Peyer's patch (tissue), 4 donors: ENCODE results near the gene THSD7A. TPM values are rescaled to one million over a fixed set of nuclear protein-coding genes. Genes with fewer than 3 reads are reported as not detected.

ENCODE experiments used
- DNase-seq, 3 donors: peaks; one replicate each; pipeline ENCODE4 v3.0.0-alpha.2; 2017 to 2019
- H3K27ac ChIP-seq, 4 donors: fragments of 200-600 bp; sonication (generic); one replicate each; pipeline ENCODE4 v1.5.1; 2016 to 2019
- H3K27me3 ChIP-seq, 2 donors: fragments of 200-600 bp; sonication (generic); one replicate each; pipeline ENCODE4 v1.5.1; 2019
- H3K36me3 ChIP-seq, 3 donors: fragments of 200-600 bp; sonication (generic); one replicate each; pipeline ENCODE4 v1.5.1; 2016 to 2019
- H3K4me1 ChIP-seq, 4 donors: fragments of 200-600 bp; sonication (generic); one replicate each; pipeline ENCODE4 v1.5.1; 2016 to 2019
- H3K4me3 ChIP-seq, 4 donors: fragments of 200-600 bp; sonication (generic); 1 replicate in 3 of 4; 2 replicates in 1 of 4; pipeline ENCODE4 v1.5.1; 2016 to 2019; ENCODE audit warnings: mild to moderate bottlenecking in 1 of 4
- H3K9me3 ChIP-seq, 4 donors: fragments of 200-600 bp; sonication (generic); one replicate each; pipeline ENCODE4 v1.5.1; 2016 to 2019; ENCODE audit warnings: mild to moderate bottlenecking in 1 of 4
- CTCF ChIP-seq, 6 experiments: fragments of 450-650 bp in 4 of 6; fragments of 200-600 bp in 2 of 6; sonication (generic) in 1 of 6; IDR thresholded peaks; one replicate each; pipeline ENCODE4 v1.5.1; 2017 to 2019; ENCODE audit warnings: antibody characterized with exemption in 6 of 6, mild to moderate bottlenecking in 3 of 6, moderate library complexity in 1 of 6
- POLR2A ChIP-seq, 2 donors: fragments of 450-650 bp; IDR thresholded peaks; one replicate each; pipeline ENCODE4 v1.5.1; 2017; ENCODE audit warnings: antibody characterized with exemption in 2 of 2, mild to moderate bottlenecking in 2 of 2, moderate library complexity in 2 of 2
- total RNA-seq, 4 donors: library from RNA; depleted of rRNA; stranded (reverse); fragments of >200 nt; gene quantifications; one replicate each; pipeline ENCODE4 v1.1.0, GENCODE V29; 2016

The THSD7A gene
- total RNA-seq, 4 donors from 2014 or later: 0.53 to 4.1 (median 2.1) TPM

- TF ChIP-seq POLR2A (IDR thresholded peaks at IDR 0.05) (no peak), CTCF (IDR thresholded peaks at IDR 0.05) (no peak)
- Histone ChIP-seq H3K27me3 (no peaks in the 10 kb centered on the region), H3K27ac (no peak overlapping the region), H3K4me1 (no peaks in the 10 kb centered on the region), H3K9me3 (no peaks in the 10 kb centered on the region), H3K36me3 (no peaks in the 10 kb centered on the region), H3K4me3 (no peak overlapping the region)
- DNase-seq: no peak
Measured at GRCh38 chr7:11710377-11710776, 121.6 kb downstream of the THSD7A start.

DNA sequence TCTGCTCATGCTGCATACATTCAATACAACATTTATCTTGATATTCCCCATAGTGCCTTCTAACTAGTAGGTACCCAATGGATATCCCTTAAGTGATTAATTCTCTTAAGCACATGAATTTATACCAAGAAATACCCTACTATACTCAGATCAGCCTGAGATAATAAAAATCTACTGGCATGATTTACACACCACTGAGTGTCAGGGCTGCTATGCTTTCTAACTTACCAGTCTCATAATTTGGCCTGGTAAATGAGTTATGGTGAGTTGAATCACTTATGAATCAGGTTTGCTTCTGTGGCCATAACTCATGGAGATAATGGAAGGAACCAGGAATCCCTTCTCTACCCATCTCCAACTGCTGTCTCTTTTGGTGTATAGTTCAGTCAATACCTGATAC is 122.8 kb downstream of the THSD7A start:
- no peak overlapping the region for H3K4me3 ChIP-seq
- no peaks in the 10 kb centered on the region for H3K9me3 ChIP-seq
- no peak for DNase-seq
- H3K27me3 ChIP-seq: no peaks in the 10 kb centered on the region
- no peak for TF ChIP-seq POLR2A (IDR thresholded peaks at IDR 0.05)
- no peak for TF ChIP-seq CTCF (IDR thresholded peaks at IDR 0.05)
- no peaks in the 10 kb centered on the region for H3K36me3 ChIP-seq
- H3K27ac ChIP-seq: no peak overlapping the region
- H3K4me1 ChIP-seq: no peaks in the 10 kb centered on the region

- no peak for TF ChIP-seq POLR2A (IDR thresholded peaks at IDR 0.05)
- no peak for TF ChIP-seq CTCF (IDR thresholded peaks at IDR 0.05)
- no peak for DNase-seq
- Histone ChIP-seq H3K9me3 (no peaks in the 10 kb centered on the region), H3K4me1 (no peaks in the 10 kb centered on the region), H3K27me3 (no peaks in the 10 kb centered on the region), H3K36me3 (no peaks in the 10 kb centered on the region), H3K27ac (no peak overlapping the region), H3K4me3 (no peak overlapping the region)
Measured at GRCh38 chr7:11707606-11708193, 124.3 kb downstream of the THSD7A start.

DNA sequence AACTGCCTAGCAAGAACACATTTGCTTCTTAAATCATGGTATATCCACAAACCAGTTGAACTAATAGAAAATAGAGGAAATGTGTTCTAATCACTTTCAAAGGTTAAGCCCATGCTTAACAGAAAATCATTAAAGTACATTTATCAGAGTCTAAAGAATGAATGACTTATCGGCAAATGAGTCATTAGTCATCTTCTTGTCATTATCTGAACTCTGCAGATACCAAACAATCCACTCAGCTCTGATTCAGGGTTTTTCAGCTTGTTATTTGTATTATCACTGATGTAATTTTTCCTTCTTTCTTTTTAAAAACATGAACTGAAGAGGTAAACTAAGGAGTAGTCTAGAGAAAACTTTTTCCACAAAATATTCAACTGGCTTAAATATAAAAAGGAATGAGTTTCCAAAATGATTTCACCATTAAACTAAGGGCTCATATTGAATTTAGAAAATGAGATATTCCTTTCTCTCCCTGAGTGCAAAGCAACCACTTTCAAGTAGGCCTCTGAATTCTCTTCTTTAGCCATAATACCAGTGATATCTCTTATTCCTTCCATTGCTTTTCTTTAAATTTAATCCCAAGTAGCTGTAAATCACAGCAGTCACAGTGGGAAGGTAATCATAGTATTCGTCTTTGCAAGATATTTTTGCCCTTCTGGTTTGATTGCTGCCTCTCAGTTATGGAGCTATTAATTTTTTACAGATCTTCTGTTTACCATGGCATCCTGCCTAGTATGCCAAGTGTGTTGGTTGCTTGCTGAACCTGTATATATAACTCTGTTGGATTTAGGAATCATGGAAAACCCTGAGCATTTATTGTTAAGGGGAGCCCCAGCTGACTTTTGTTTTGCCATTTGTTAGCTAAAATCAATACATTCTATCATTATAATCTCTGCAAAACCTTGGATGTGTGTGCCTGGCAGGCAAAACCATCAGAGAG is 125.1 kb downstream of the THSD7A start:
- no peaks in the 10 kb centered on the region for H3K4me1 ChIP-seq
- no peaks in the 10 kb centered on the region for H3K36me3 ChIP-seq
- H3K4me3 ChIP-seq: no peak overlapping the region
- TF ChIP-seq POLR2A (IDR thresholded peaks at IDR 0.05): no peak
- TF ChIP-seq CTCF (IDR thresholded peaks at IDR 0.05): no peak
- H3K27me3 ChIP-seq: no peaks in the 10 kb centered on the region
- no peaks in the 10 kb centered on the region for H3K9me3 ChIP-seq
- H3K27ac ChIP-seq: no peak overlapping the region
- DNase-seq: no peak

DNA sequence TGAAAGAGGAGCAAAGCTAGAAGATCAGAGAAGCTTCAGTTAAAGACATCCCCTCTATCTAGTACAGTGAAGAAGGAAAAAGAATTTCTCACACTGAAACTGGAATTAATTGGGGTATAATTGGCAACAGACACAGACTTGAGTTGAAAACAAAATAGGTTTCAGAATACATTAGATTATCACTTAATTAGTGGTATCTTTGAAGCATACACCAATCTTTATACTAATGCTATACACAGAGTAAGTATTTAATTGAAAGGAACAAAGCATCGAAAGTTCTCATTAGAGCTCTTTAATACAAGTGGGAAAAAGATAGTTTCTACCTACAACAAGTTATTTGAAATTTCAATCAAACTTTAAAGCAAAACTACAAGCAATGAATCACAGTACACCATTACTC is 128.2 kb downstream of the THSD7A start:
- Histone ChIP-seq H3K9me3 (no peaks in the 10 kb centered on the region), H3K4me1 (no peaks in the 10 kb centered on the region), H3K36me3 (no peaks in the 10 kb centered on the region), H3K27me3 (no peaks in the 10 kb centered on the region), H3K4me3 (no peak overlapping the region), H3K27ac (no peak overlapping the region)
- DNase-seq: no peak
- TF ChIP-seq CTCF (IDR thresholded peaks at IDR 0.05) (no peak), POLR2A (IDR thresholded peaks at IDR 0.05) (no peak)
